PC-9 (cell line): ENCODE measurements around the gene ZYG11A. TPM values are rescaled to one million over a fixed set of nuclear protein-coding genes. Genes with fewer than 3 reads are reported as not detected.

Experiments used
- BruUV-seq: library from RNA; stranded (reverse); fragments of 400-500 nt; replicated peaks from 2 replicates; lab custom pipeline; 2021; lab: Mats Ljungman, UMichigan
- CTCF ChIA-PET: fragments of 300-600 bp; sonication (Branson Sonifier 250); formaldehyde crosslinking; loops from one replicate; lab custom pipeline; 2022; ENCODE audit warnings: antibody characterized with exemption; lab: Charles Lee
- POLR2A ChIA-PET: fragments of 300-600 bp; sonication (Branson Sonifier 250); formaldehyde crosslinking; loops from one replicate; lab custom pipeline; 2022; ENCODE audit warnings: antibody characterized with exemption; ENCODE audit not compliant: unreplicated experiment; lab: Charles Lee
- DNase-seq, 2 experiments: peaks; one replicate each; pipeline versions ENCODE4 v3.0.0 to v3.0.0-alpha.2; 2015 to 2022; ENCODE audit warnings: mixed read lengths in 1 of 2
- H2AFZ ChIP-seq: fragments of 200-600 bp; sonication (generic); 2 replicates; pipeline ENCODE4 v1.8.1; 2017; ENCODE audit warnings: antibody characterized with exemption
- H3F3A ChIP-seq: fragments of 200-600 bp; sonication (generic); 2 replicates; pipeline ENCODE4 v1.8.1; 2017; ENCODE audit warnings: antibody characterized with exemption, mild to moderate bottlenecking, low read depth; ENCODE audit not compliant: insufficient read depth
- H3K27ac ChIP-seq: fragments of 200-600 bp; sonication (generic); 2 replicates; pipeline ENCODE4 v1.6.1; 2016; ENCODE audit warnings: mixed run types
- H3K27me3 ChIP-seq: fragments of 200-600 bp; sonication (generic); 2 replicates; pipeline ENCODE4 v1.6.1; 2016; ENCODE audit warnings: low read depth, mixed run types; ENCODE audit not compliant: insufficient read depth
- H3K36me3 ChIP-seq: fragments of 200-600 bp; sonication (generic); 2 replicates; pipeline ENCODE4 v1.6.1; 2016; ENCODE audit warnings: low read depth, mixed run types
- H3K4me1 ChIP-seq: fragments of 200-600 bp; sonication (generic); replicated peaks from 2 replicates; pipeline ENCODE4 v1.6.1; 2016; ENCODE audit warnings: mixed run types; ENCODE audit not compliant: insufficient read depth
- H3K4me2 ChIP-seq: fragments of 200-600 bp; sonication (generic); 2 replicates; pipeline ENCODE4 v1.6.1; 2017; ENCODE audit warnings: mixed run types
- H3K4me3 ChIP-seq: fragments of 200-600 bp; sonication (generic); 2 replicates; pipeline ENCODE4 v1.6.1; 2016; ENCODE audit warnings: mixed run types
- H3K79me2 ChIP-seq: fragments of 200-600 bp; sonication (generic); 2 replicates; pipeline ENCODE4 v1.6.1; 2017; ENCODE audit warnings: low read depth, mixed run types
- H3K9me2 ChIP-seq: fragments of 200-600 bp; sonication (generic); 2 replicates; pipeline ENCODE4 v1.8.1; 2017; ENCODE audit warnings: mild to moderate bottlenecking; ENCODE audit not compliant: insufficient read depth
- H3K9me3 ChIP-seq: fragments of 200-600 bp; sonication (generic); 2 replicates; pipeline ENCODE4 v1.8.1; 2016; ENCODE audit warnings: low read depth; ENCODE audit not compliant: insufficient read depth
- H4K20me1 ChIP-seq: fragments of 200-600 bp; sonication (generic); 2 replicates; pipeline ENCODE4 v1.8.1; 2017; ENCODE audit not compliant: insufficient read depth
- CTCF ChIP-seq: fragments of 200-600 bp; sonication (generic); conservative IDR thresholded peaks from 2 replicates; pipeline ENCODE4 v1.6.1; 2017; ENCODE audit warnings: mixed run types, antibody characterized with exemption, mild to moderate bottlenecking, moderate library complexity
- EZH2 ChIP-seq: fragments of 200-600 bp; sonication (generic); IDR thresholded peaks from 2 replicates; pipeline ENCODE4 v1.8.0; 2017; ENCODE audit warnings: antibody characterized with exemption, low read depth
- intact Hi-C: fragments of 100-400 bp; cut with micrococcal nuclease; formaldehyde crosslinking; loops from one replicate; pipeline ENCODE4 v1.10.0; 2022; ENCODE audit not compliant: unreplicated experiment
- total RNA-seq: library from RNA; stranded (reverse); gene quantifications from 2 replicates; pipeline ENCODE4 v1.2.3, GENCODE V29; 2021

ZYG11A gene
- total RNA-seq, 1 experiment from 2014 or later = 11.5 TPM

GRCh38 chr1:52848423-52848822, 5.9 kb downstream of the ZYG11A start:
- CTCF ChIA-PET = no interaction called here

GRCh38 chr1:52850951-52851350, 8.4 kb downstream of the ZYG11A start:
- no peak for DNase-seq
- intact Hi-C loops = no loop called here
- Histone ChIP-seq H3K79me2 (peaks cover 66% of the 10 kb centered on the region), H3K27ac (no peak overlapping the region), H3F3A (peaks cover 18% of the 10 kb centered on the region; the same call in 1 of the 2 replicates), H3K4me3 (no peak overlapping the region), H3K4me2 (no peak overlapping the region), H3K36me3 (no peaks in the 10 kb centered on the region), H3K27me3 (no peaks in the 10 kb centered on the region), H3K9me2 (no peaks in the 10 kb centered on the region), H2AFZ (no peak overlapping the region), H3K9me3 (no peaks in the 10 kb centered on the region), H4K20me1 (no peaks in the 10 kb centered on the region), H3K4me1 (peaks cover 12% of the 10 kb centered on the region)
- ChIA-PET POLR2A (no interaction called here), CTCF (no interaction called here)
- no peak for TF ChIP-seq EZH2
- TF ChIP-seq CTCF = no peak
- BruUV-seq = no TSS peak

More at GRCh38 chr1:52848423-52848822, 5.9 kb downstream of the ZYG11A start:
- Histone ChIP-seq H3K27me3 (no peaks in the 10 kb centered on the region), H3K4me2 (no peak overlapping the region), H3F3A (peaks cover under 1% of the 10 kb centered on the region; the same call in 1 of the 2 replicates), H3K9me3 (no peaks in the 10 kb centered on the region), H3K4me1 (0 out of 2 replicates have a peak, but pooled peaks cover 12% of the 10 kb centered on the region), H3K27ac (no peak overlapping the region), H2AFZ (no peak overlapping the region), H3K36me3 (no peaks in the 10 kb centered on the region), H3K79me2 (peaks cover 69% of the 10 kb centered on the region), H3K4me3 (no peak overlapping the region), H4K20me1 (no peaks in the 10 kb centered on the region), H3K9me2 (no peaks in the 10 kb centered on the region)
- TF ChIP-seq CTCF = no peak
- no peak for TF ChIP-seq EZH2
- no peak for DNase-seq
- no TSS peak for BruUV-seq
- intact Hi-C loops = loop anchor here (10.0 kb wide), 1 partner anchor 336 kb away; no protein-coding TSS in a partner anchor
- POLR2A ChIA-PET = no interaction called here

GRCh38 chr1:52852854-52853253, 10.3 kb downstream of the ZYG11A start:
- H3K79me2 ChIP-seq = peaks cover 66% of the 10 kb centered on the region
- H3F3A ChIP-seq = peaks cover 26% of the 10 kb centered on the region; the same call in 1 of the 2 replicates
- H3K36me3 ChIP-seq = peaks cover 6% of the 10 kb centered on the region; the same call in 1 of the 2 replicates
- no peak overlapping the region for H3K4me2 ChIP-seq
- no peak overlapping the region for H3K27ac ChIP-seq
- intact Hi-C loops = no loop called here
- H3K27me3 ChIP-seq = no peaks in the 10 kb centered on the region
- peaks cover 24% of the 10 kb centered on the region for H3K4me1 ChIP-seq
- no peaks in the 10 kb centered on the region for H3K9me3 ChIP-seq
- BruUV-seq = no TSS peak
- no peaks in the 10 kb centered on the region for H4K20me1 ChIP-seq
- DNase-seq = no peak
- no peak overlapping the region for H3K4me3 ChIP-seq
- POLR2A ChIA-PET = no interaction called here
- CTCF ChIA-PET = no interaction called here
- H3K9me2 ChIP-seq = no peaks in the 10 kb centered on the region
- no peak overlapping the region for H2AFZ ChIP-seq
- no peak for TF ChIP-seq CTCF
- no peak for TF ChIP-seq EZH2
